OCI-LY3 (cell line): ENCODE results near the gene FXR2.

Experiments used
- CTCF ChIP-seq: fragments of 200-600, 300-600 bp; sonication (generic); IDR thresholded peaks from 2 replicates; pipeline ENCODE4 v1.5.1; 2014; ENCODE audit warnings: antibody characterized with exemption, low read length, low read depth
- EZH2phosphoT487 ChIP-seq: fragments of 200-600 bp; shearing (Covaris generic); IDR thresholded peaks from 2 replicates; pipeline ENCODE4 v1.6.1; 2018; ENCODE audit warnings: antibody characterized with exemption, mixed run types, low read depth

GRCh38 chr17:7636163-7636562, 21.5 kb upstream of the FXR2 start:
- TF ChIP-seq CTCF (no peak), EZH2phosphoT487 (no peak)
